ENCODE data around the gene TGFBR2. TPM values are rescaled to one million over a fixed set of nuclear protein-coding genes. Genes with fewer than 3 reads are reported as not detected.

The TGFBR2 gene
- 45.8 to 52.6 TPM (median 49.8 TPM) in 5 replicates for total RNA-seq (2022; extraction: Qiagen RNA extraction)

DNA sequence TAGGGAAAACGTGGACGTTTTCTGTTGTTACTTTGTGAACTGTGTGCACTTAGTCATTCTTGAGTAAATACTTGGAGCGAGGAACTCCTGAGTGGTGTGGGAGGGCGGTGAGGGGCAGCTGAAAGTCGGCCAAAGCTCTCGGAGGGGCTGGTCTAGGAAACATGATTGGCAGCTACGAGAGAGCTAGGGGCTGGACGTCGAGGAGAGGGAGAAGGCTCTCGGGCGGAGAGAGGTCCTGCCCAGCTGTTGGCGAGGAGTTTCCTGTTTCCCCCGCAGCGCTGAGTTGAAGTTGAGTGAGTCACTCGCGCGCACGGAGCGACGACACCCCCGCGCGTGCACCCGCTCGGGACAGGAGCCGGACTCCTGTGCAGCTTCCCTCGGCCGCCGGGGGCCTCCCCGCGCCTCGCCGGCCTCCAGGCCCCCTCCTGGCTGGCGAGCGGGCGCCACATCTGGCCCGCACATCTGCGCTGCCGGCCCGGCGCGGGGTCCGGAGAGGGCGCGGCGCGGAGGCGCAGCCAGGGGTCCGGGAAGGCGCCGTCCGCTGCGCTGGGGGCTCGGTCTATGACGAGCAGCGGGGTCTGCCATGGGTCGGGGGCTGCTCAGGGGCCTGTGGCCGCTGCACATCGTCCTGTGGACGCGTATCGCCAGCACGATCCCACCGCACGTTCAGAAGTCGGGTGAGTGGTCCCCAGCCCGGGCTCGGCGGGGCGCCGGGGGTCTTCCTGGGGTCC lies at the start of gene TGFBR2:
Gene TGFBR2 (plus strand): TSS at position 301 of the 731 bp plus-strand sequence. CDS start 283 bp downstream, at position 584.

